ENCODE measurements around the gene GART. TPM values are rescaled to one million over a fixed set of nuclear protein-coding genes. Genes with fewer than 3 reads are reported as not detected.

The GART gene
- total RNA-seq, 1 experiment from 2014 or later, result 106 TPM

- in situ Hi-C loops (cut with HindIII; ENCODE audit: low sequenced_read_pairs), result no loop called here
- no peak for DNase-seq (ENCODE audit: low spot score)
Observed at GRCh38 chr21:33554982-33555344, 13.0 kb upstream of the GART start.

GRCh38 chr21:33554236-33554981 lies 12.5 kb upstream of the GART start:
- in situ Hi-C loops (cut with HindIII; ENCODE audit: low sequenced_read_pairs), result no loop called here
- no peak for DNase-seq (ENCODE audit: low spot score)

- no peak for DNase-seq (ENCODE audit: low spot score)
- in situ Hi-C loops (cut with HindIII; ENCODE audit: low sequenced_read_pairs), result no loop called here
Observed at GRCh38 chr21:33552999-33553598, 11.2 kb upstream of the GART start.

- DNase-seq (ENCODE audit: low spot score), result no peak
- in situ Hi-C loops (cut with HindIII; ENCODE audit: low sequenced_read_pairs), result no loop called here
Observed at GRCh38 chr21:33552093-33552998, 10.4 kb upstream of the GART start.

- DNase-seq (ENCODE audit: low spot score), result no peak
- in situ Hi-C loops (cut with HindIII; ENCODE audit: low sequenced_read_pairs), result no loop called here
Observed at GRCh38 chr21:33551664-33552063, 9.7 kb upstream of the GART start.

- no peak for DNase-seq (ENCODE audit: low spot score)
- in situ Hi-C loops (cut with HindIII; ENCODE audit: low sequenced_read_pairs), result no loop called here
Observed at GRCh38 chr21:33550772-33551660, 9.1 kb upstream of the GART start.

GRCh38 chr21:33549848-33550771 lies 8.2 kb upstream of the GART start:
- DNase-seq (ENCODE audit: low spot score), result no peak
- in situ Hi-C loops (cut with HindIII; ENCODE audit: low sequenced_read_pairs), result no loop called here

GRCh38 chr21:33546086-33546485 lies 4.2 kb upstream of the GART start:
- in situ Hi-C loops (cut with HindIII; ENCODE audit: low sequenced_read_pairs), result no loop called here
- no peak for DNase-seq (ENCODE audit: low spot score)

GRCh38 chr21:33544451-33545195 lies 2.7 kb upstream of the GART start:
- no peak for DNase-seq (ENCODE audit: low spot score)
- in situ Hi-C loops (cut with HindIII; ENCODE audit: low sequenced_read_pairs), result no loop called here

- in situ Hi-C loops (cut with HindIII; ENCODE audit: low sequenced_read_pairs), result no loop called here
- DNase-seq (ENCODE audit: low spot score), result no peak
Observed at GRCh38 chr21:33543505-33544129, 1.7 kb upstream of the GART start.

GRCh38 chr21:33542640-33543504 lies 955 bp upstream of the GART start, which contains the start of gene SON:
Gene SON (plus strand): TSS chr21:33543038. CDS start chr21:33543093, 55 bp downstream.
- in situ Hi-C loops (cut with HindIII; ENCODE audit: low sequenced_read_pairs), result no loop called here
- peak; percentile 99 for DNase-seq (ENCODE audit: low spot score)

- in situ Hi-C loops (cut with HindIII; ENCODE audit: low sequenced_read_pairs), result no loop called here
- DNase-seq (ENCODE audit: low spot score), result no peak
Observed at GRCh38 chr21:33541105-33541711, 709 bp downstream of the GART start.

- in situ Hi-C loops (cut with HindIII; ENCODE audit: low sequenced_read_pairs), result no loop called here
- DNase-seq (ENCODE audit: low spot score), result no peak
Observed at GRCh38 chr21:33540711-33541104, 1.2 kb downstream of the GART start.

GRCh38 chr21:33539616-33540015 lies 2.3 kb downstream of the GART start:
- DNase-seq (ENCODE audit: low spot score), result no peak
- in situ Hi-C loops (cut with HindIII; ENCODE audit: low sequenced_read_pairs), result no loop called here

GRCh38 chr21:33537212-33537611 lies 4.7 kb downstream of the GART start:
- in situ Hi-C loops (cut with HindIII; ENCODE audit: low sequenced_read_pairs), result no loop called here
- DNase-seq (ENCODE audit: low spot score), result no peak

- in situ Hi-C loops (cut with HindIII; ENCODE audit: low sequenced_read_pairs), result no loop called here
- DNase-seq (ENCODE audit: low spot score), result no peak
Observed at GRCh38 chr21:33531007-33531406, 10.9 kb downstream of the GART start.
